22Rv1 (cell line): Measurements from ENCODE around the gene PPFIBP2.

ENCODE experiments used
- ZFX ChIP-seq: fragments of 450-650 bp; IDR thresholded peaks from 2 replicates; pipeline ENCODE4 v1.6.1; 2017; ENCODE audit warnings: antibody characterized with exemption, borderline replicate concordance
- TF ChIP-seq, protein P1 (sequence below): fragments of 450-650 bp; IDR thresholded peaks from 2 replicates; pipeline ENCODE4 v1.5.1; 2017; ENCODE audit warnings: mild to moderate bottlenecking

DNA sequence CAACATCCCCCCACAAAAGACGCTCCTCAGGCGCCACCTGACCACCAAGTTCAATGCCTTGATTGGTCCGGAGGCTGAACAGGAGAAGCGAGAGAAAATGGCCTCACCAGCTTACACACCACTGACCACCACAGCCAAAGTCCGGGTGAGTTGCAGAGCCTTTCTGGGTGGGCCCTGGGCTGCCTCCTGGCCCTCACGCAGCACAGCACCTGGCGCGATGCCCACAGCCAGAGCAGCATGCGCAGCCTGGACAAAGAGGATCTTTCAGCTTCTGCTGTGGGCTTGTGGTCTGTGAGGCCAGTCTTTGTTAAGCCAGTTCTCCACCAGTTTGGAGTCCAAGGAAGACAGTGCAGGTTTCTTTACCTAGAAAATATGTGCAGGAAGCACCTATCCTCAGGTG, 137.9 kb downstream of the PPFIBP2 start:
- TF ChIP-seq, protein P1, sequence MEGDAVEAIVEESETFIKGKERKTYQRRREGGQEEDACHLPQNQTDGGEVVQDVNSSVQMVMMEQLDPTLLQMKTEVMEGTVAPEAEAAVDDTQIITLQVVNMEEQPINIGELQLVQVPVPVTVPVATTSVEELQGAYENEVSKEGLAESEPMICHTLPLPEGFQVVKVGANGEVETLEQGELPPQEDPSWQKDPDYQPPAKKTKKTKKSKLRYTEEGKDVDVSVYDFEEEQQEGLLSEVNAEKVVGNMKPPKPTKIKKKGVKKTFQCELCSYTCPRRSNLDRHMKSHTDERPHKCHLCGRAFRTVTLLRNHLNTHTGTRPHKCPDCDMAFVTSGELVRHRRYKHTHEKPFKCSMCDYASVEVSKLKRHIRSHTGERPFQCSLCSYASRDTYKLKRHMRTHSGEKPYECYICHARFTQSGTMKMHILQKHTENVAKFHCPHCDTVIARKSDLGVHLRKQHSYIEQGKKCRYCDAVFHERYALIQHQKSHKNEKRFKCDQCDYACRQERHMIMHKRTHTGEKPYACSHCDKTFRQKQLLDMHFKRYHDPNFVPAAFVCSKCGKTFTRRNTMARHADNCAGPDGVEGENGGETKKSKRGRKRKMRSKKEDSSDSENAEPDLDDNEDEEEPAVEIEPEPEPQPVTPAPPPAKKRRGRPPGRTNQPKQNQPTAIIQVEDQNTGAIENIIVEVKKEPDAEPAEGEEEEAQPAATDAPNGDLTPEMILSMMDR, result no peak
- no peak for TF ChIP-seq ZFX
